GM23338 (cell line): ENCODE measurements around the gene NR4A2. TPM values are rescaled to one million over a fixed set of nuclear protein-coding genes. Genes with fewer than 3 reads are reported as not detected.

ENCODE experiments used
- ATAC-seq: fragments of 200-7000 bp; cut with Tn5 transposase; 3 replicates; pipeline ENCODE4 v1.9.1; 2020
- DNase-seq: peaks from one replicate; pipeline ENCODE4 v3.0.0-alpha.2; 2015; ENCODE audit warnings: low spot score
- H2AFZ ChIP-seq: fragments of 200-600 bp; sonication (generic); 2 replicates; pipeline ENCODE4 v1.8.0; 2016; ENCODE audit warnings: antibody characterized with exemption, mild to moderate bottlenecking, moderate library complexity
- H3F3A ChIP-seq: fragments of 200-600 bp; sonication (generic); replicated peaks from 2 replicates; pipeline ENCODE4 v1.8.0; 2017; ENCODE audit warnings: antibody characterized with exemption, mixed run types, low read depth
- H3K27ac ChIP-seq: fragments of 200-600 bp; sonication (generic); 2 replicates; pipeline ENCODE4 v1.6.1; 2016; ENCODE audit warnings: low read depth
- H3K27me3 ChIP-seq: fragments of 200-600 bp; sonication (generic); 2 replicates; pipeline ENCODE4 v1.8.0; 2016; ENCODE audit warnings: mild to moderate bottlenecking, mixed run types, moderate library complexity; ENCODE audit not compliant: insufficient read depth
- H3K36me3 ChIP-seq: fragments of 200-600 bp; sonication (generic); 2 replicates; pipeline ENCODE4 v1.8.0; 2016; ENCODE audit warnings: mild to moderate bottlenecking; ENCODE audit not compliant: insufficient read depth
- H3K4me1 ChIP-seq: fragments of 200-600 bp; sonication (generic); 2 replicates; pipeline ENCODE4 v1.8.0; 2016; ENCODE audit warnings: mild to moderate bottlenecking, moderate library complexity; ENCODE audit not compliant: insufficient read depth
- H3K4me2 ChIP-seq: fragments of 200-600 bp; sonication (generic); 2 replicates; pipeline ENCODE4 v1.7.1; 2017; ENCODE audit warnings: mixed run types
- H3K4me3 ChIP-seq: fragments of 200-600 bp; sonication (generic); 2 replicates; pipeline ENCODE4 v1.6.1; 2016; ENCODE audit warnings: mixed run types
- H3K79me2 ChIP-seq: fragments of 200-600 bp; sonication (generic); replicated peaks from 2 replicates; pipeline ENCODE4 v1.8.0; 2017; ENCODE audit warnings: mild to moderate bottlenecking; ENCODE audit not compliant: insufficient read depth
- H3K9me2 ChIP-seq: fragments of 200-600 bp; sonication (generic); 2 replicates; pipeline ENCODE4 v1.8.0; 2017; ENCODE audit not compliant: insufficient read depth
- H4K20me1 ChIP-seq: fragments of 200-600 bp; sonication (generic); replicated peaks from 2 replicates; pipeline ENCODE4 v1.8.0; 2017; ENCODE audit warnings: mild to moderate bottlenecking; ENCODE audit not compliant: insufficient read depth
- H3K27ac Mint-ChIP-seq: 2 replicates; pipeline ENCODE4 v1.8.0; 2020; ENCODE audit warnings: inconsistent platforms, mild to moderate bottlenecking, moderate library complexity, mixed read lengths
- H3K27me3 Mint-ChIP-seq: 3 replicates; pipeline ENCODE4 v1.8.0; 2022; ENCODE audit warnings: low read depth, mild to moderate bottlenecking, moderate library complexity, mixed read lengths, inconsistent platforms; ENCODE audit not compliant: insufficient read depth, poor library complexity
- H3K36me3 Mint-ChIP-seq: 3 replicates; pipeline ENCODE4 v1.8.0; 2021; ENCODE audit warnings: low read depth, mild to moderate bottlenecking, inconsistent platforms, moderate library complexity, mixed read lengths
- H3K4me1 Mint-ChIP-seq: 3 replicates; pipeline ENCODE4 v1.8.0; 2020; ENCODE audit warnings: mild to moderate bottlenecking, inconsistent platforms, mixed read lengths
- H3K4me3 Mint-ChIP-seq: 3 replicates; pipeline ENCODE4 v1.8.0; 2021; ENCODE audit warnings: moderate library complexity, mild to moderate bottlenecking, inconsistent platforms, mixed read lengths
- H3K9me3 Mint-ChIP-seq: 3 replicates; pipeline ENCODE4 v1.8.0; 2020; ENCODE audit warnings: moderate library complexity, mild to moderate bottlenecking, inconsistent platforms, mixed read lengths
- CREB1 ChIP-seq: fragments of 250-450 bp; sonication (Bioruptor Pico); IDR thresholded peaks from 2 replicates; pipeline ENCODE4 v1.5.0; 2020; ENCODE audit warnings: low read depth, mild to moderate bottlenecking, moderate library complexity
- EZH2 ChIP-seq: fragments of 200-600 bp; sonication (generic); IDR thresholded peaks from one replicate; pipeline ENCODE4 v1.8.0; 2017; ENCODE audit warnings: antibody characterized with exemption, mild to moderate bottlenecking, low read depth; ENCODE audit not compliant: unreplicated experiment
- EZH2phosphoT487 ChIP-seq: fragments of 200-600 bp; sonication (generic); IDR thresholded peaks from one replicate; pipeline ENCODE4 v1.8.1; 2018; ENCODE audit warnings: antibody characterized with exemption; ENCODE audit not compliant: unreplicated experiment
- NANOG ChIP-seq: IDR thresholded peaks from 2 replicates; pipeline ENCODE4 v1.6.1; 2016; ENCODE audit warnings: antibody characterized with exemption, borderline replicate concordance
- ZNF114 ChIP-seq: fragments of 250-450 bp; sonication (Bioruptor Pico); IDR thresholded peaks from 2 replicates; pipeline ENCODE4 v1.5.0; 2020; ENCODE audit warnings: mild to moderate bottlenecking, moderate library complexity
- ZNF331 ChIP-seq: fragments of 250-450 bp; sonication (Bioruptor Pico); IDR thresholded peaks from 2 replicates; pipeline ENCODE4 v1.5.0; 2020; ENCODE audit warnings: low read depth, mild to moderate bottlenecking, moderate library complexity
- ZNF462 ChIP-seq: fragments of 250-450 bp; sonication (Bioruptor Pico); IDR thresholded peaks from 2 replicates; pipeline ENCODE4 v1.5.0; 2020; ENCODE audit warnings: mild to moderate bottlenecking, moderate library complexity
- polyA plus RNA-seq: library from polyadenylated mRNA; unstranded; fragments of >200 nt; fragmentation: Nextera tagmentation; extraction: Ambion mirVana; gene quantifications from 2 replicates; pipeline ENCODE4 v1.2.1, GENCODE V29; 2016
- total RNA-seq: library from RNA; depleted of rRNA; stranded (reverse); fragments of >200 nt; shearing (Covaris generic); gene quantifications from 2 replicates; pipeline ENCODE4 v1.2.3, GENCODE V29; 2014

NR4A2 gene
- total and polyA plus RNA-seq, 2 experiments from 2014 or later, result 0.49 to 0.71 TPM

GRCh38 chr2:156327835-156328695, 4.5 kb downstream of the NR4A2 start:
- ATAC-seq (no peak), DNase-seq (peak; percentile 60)
- Histone ChIP-seq H3K9me2 (no peaks in the 10 kb centered on the region), H3K4me3 (peak overlapping the region; percentile 67), H3K79me2 (no peaks in the 10 kb centered on the region), H3K27me3 (peaks cover 94% of the 10 kb centered on the region), H3K4me1 (peaks cover 69% of the 10 kb centered on the region), H3F3A (peaks cover 29% of the 10 kb centered on the region), H4K20me1 (peaks cover 24% of the 10 kb centered on the region), H2AFZ (peak overlapping the region; percentile 34; the same call in 1 of the 2 replicates), H3K36me3 (no peaks in the 10 kb centered on the region), H3K27ac (no peak overlapping the region), H3K4me2 (peak overlapping the region; percentile 77)
- H3K36me3 Mint-ChIP-seq, result peaks cover 11% of the 10 kb centered on the region; the same call in 2 of the 3 replicates
- TF ChIP-seq ZNF462, result no peak
- no peak for TF ChIP-seq NANOG
- TF ChIP-seq CREB1 (CRISPR knock-in tag), result no peak
- TF ChIP-seq ZNF331, result no peak
- no peak for TF ChIP-seq ZNF114 (CRISPR knock-in tag)
- peak; percentile 83 for TF ChIP-seq EZH2
- peak; percentile 93 for TF ChIP-seq EZH2phosphoT487
- H3K4me1 Mint-ChIP-seq, result peaks cover 50% of the 10 kb centered on the region
- peaks cover 83% of the 10 kb centered on the region for H3K27me3 Mint-ChIP-seq
- H3K27ac Mint-ChIP-seq, result no peak overlapping the region
- no peaks in the 10 kb centered on the region; the same call in 2 of the 3 replicates for H3K9me3 Mint-ChIP-seq
- H3K4me3 Mint-ChIP-seq, result peak overlapping the region; percentile 61
